Ishikawa (cell line): Measurements from ENCODE around the gene RBM20.

ENCODE experiments used
- EP300 ChIP-seq: IDR thresholded peaks from 2 replicates; pipeline ENCODE4 v1.6.1; 2012; ENCODE audit warnings: borderline replicate concordance
- TAF1 ChIP-seq: IDR thresholded peaks from 2 replicates; pipeline ENCODE4 v1.6.1; 2012; ENCODE audit warnings: low read depth, mild to moderate bottlenecking
- TF ChIP-seq, protein P1 (sequence below): IDR thresholded peaks from 2 replicates; pipeline ENCODE4 v1.6.1; 2012; ENCODE audit warnings: low read depth, mild to moderate bottlenecking

DNA sequence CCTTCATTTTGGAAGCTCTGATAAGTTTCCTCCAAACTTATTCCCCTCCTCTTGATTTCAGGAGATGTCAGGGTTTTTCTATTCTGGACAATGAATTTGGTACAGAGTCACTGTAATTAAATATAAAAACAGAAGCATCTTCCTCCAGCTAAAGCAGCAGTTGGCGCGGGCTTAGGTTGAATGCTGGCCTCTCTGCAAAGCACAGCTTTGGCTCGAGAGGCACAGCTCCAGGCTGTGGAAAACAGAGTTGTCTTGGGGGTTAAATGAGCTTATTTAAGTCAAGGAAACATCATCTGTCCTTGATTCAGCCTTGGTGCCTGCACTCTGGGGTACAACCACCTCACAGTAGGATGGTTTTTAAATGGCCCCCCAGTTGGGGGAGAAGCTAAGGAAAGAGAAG is 192.6 kb downstream of the RBM20 start:
- TF ChIP-seq, protein P1, sequence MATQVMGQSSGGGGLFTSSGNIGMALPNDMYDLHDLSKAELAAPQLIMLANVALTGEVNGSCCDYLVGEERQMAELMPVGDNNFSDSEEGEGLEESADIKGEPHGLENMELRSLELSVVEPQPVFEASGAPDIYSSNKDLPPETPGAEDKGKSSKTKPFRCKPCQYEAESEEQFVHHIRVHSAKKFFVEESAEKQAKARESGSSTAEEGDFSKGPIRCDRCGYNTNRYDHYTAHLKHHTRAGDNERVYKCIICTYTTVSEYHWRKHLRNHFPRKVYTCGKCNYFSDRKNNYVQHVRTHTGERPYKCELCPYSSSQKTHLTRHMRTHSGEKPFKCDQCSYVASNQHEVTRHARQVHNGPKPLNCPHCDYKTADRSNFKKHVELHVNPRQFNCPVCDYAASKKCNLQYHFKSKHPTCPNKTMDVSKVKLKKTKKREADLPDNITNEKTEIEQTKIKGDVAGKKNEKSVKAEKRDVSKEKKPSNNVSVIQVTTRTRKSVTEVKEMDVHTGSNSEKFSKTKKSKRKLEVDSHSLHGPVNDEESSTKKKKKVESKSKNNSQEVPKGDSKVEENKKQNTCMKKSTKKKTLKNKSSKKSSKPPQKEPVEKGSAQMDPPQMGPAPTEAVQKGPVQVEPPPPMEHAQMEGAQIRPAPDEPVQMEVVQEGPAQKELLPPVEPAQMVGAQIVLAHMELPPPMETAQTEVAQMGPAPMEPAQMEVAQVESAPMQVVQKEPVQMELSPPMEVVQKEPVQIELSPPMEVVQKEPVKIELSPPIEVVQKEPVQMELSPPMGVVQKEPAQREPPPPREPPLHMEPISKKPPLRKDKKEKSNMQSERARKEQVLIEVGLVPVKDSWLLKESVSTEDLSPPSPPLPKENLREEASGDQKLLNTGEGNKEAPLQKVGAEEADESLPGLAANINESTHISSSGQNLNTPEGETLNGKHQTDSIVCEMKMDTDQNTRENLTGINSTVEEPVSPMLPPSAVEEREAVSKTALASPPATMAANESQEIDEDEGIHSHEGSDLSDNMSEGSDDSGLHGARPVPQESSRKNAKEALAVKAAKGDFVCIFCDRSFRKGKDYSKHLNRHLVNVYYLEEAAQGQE: no peak
- no peak for TF ChIP-seq EP300
- TF ChIP-seq TAF1: no peak
